ENCODE results near the gene NUP155.
A peak's percentile ranks its signal among the peaks of the same experiment; 100 is the strongest.
"Not testable (repeated sequence)": the region's sequence is repeated elsewhere in the genome, so short reads cannot be mapped to it uniquely, and the experiment has no call there.

NUP155 gene

GRCh38 chr5:37275511-37275910 lies 95.4 kb downstream of the NUP155 start:
- no peak for DNase-seq

DNA sequence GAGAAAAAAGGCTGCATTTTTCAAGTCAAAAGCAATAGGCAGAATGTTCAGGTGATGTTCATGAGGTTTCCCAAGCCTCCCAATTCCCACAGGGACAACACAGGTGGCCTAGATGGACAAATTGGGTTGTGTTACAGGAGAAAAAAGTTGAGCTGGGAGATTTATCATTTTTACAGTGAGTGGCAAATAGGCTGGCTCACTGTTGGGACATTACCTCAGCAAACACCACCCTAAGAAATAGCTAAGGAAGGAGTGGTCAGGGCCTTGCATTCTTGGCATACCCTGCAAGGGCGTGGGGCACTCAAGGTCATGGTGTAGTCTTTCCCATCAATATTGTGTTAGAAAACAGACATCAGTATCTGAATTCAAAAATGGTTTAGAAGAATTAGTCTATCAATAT lies 98.4 kb downstream of the NUP155 start:
- no peak for DNase-seq

GRCh38 chr5:37268100-37268499 lies 102.8 kb downstream of the NUP155 start:
- not testable (repeated sequence) for DNase-seq

DNA sequence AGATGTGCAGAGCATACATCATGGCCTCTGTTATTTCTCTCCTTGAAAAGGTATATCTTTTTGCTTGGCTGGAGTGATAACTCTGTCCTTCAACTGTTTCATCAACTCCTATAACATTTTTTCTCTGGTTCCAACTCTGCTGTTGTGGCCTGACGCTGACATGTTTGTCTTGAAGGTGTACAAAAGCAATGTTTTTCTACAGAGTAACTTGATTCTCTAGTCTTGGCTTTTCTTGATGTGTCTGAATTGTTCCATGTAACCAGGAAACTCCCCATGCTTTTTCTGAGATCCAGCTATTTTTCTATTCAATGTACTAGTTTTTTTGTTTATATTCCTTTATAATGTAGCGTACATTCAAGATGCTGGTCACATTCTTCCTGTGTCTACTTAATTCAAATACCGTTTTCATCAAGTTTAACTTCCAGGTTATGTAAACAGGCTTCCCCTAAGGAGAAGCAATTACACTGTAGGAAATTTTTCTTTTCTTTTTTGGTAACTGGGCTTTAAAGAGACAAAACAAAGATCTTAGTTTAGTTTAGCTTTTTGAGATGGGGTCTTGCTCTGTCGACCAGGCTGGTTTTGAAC lies 115.0 kb downstream of the NUP155 start:
- no peak for DNase-seq

DNA sequence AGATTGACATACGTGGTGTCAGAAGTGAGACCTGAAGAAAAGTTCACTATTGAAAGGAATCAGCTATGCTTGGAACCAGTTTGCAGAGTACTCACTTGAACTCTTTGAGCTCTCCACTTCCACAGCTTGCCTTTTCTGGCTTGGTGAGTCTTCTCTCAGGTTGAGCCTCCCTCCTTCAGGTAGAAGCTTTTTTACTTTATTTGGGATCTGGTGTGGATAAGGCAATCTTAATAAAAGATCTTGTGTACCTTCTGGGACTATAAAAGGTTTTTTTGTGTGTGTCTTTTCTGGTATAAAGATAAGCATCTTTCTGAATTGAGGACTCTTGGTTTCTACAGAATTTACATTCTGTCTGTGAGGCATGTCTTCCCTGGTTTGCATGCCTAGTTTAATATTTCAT lies 116.3 kb downstream of the NUP155 start:
- DNase-seq: no peak

- DNase-seq: no peak
These were observed 119.2 kb downstream of the NUP155 start for GRCh38 chr5:37251665-37252064.

- DNase-seq: no peak
These were observed 121.1 kb downstream of the NUP155 start for GRCh38 chr5:37249815-37250164.

- DNase-seq: peak; percentile 81 to 85
These were observed 121.7 kb downstream of the NUP155 start, which contains the start of gene CPLANE1 for GRCh38 chr5:37248970-37249814. Gene CPLANE1 (minus strand): TSS chr5:37249376. CDS start chr5:37247698, 1,678 bp downstream.

- DNase-seq: no peak
These were observed 122.4 kb downstream of the NUP155 start for GRCh38 chr5:37248421-37248969.

GRCh38 chr5:37247496-37247895 lies 123.4 kb downstream of the NUP155 start:
- DNase-seq: no peak

DNA sequence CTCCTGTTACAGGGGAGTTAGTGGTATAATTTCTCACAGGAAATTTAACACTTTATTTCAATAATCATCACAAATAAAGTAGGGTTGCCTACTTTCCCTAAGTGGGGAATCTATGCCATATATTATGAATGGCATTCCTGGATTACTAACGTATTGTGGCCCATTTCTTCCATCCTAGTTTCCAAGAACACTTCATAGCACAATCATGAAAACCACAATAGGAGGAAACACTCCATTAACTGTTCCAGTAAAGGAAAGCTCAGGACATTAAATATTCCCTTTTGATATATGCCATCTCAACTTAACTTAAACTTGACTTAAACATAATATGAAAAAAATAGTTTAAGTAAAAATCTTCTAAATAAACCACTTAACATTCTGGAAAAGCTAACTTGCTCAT lies 123.9 kb downstream of the NUP155 start:
- no peak for DNase-seq
